B cell (primary cell): ENCODE measurements around the gene PPP2R2C. TPM values are rescaled to one million over a fixed set of nuclear protein-coding genes. Genes with fewer than 3 reads are reported as not detected.

Source experiments
- ATAC-seq: fragments of 200-7000 bp; cut with Tn5 transposase; one replicate; pipeline ENCODE4 v1.10.0; 2021; ENCODE audit warnings: low read depth, mild to moderate bottlenecking, moderate number of reproducible peaks, moderate library complexity
- CTCF ChIA-PET: fragments of 350-600 bp; sonication (Branson Sonifier 250); formaldehyde crosslinking; loops from one replicate; lab custom pipeline; 2021; ENCODE audit warnings: antibody characterized with exemption, inconsistent platforms; lab: Charles Lee
- POLR2A ChIA-PET: fragments of 350-600 bp; sonication (Branson Sonifier 250); formaldehyde crosslinking; loops from one replicate; lab custom pipeline; 2021; ENCODE audit warnings: antibody characterized with exemption; lab: Charles Lee
- DNase-seq: peaks from one replicate; pipeline ENCODE4 v3.0.0; 2013
- H2AFZ ChIP-seq: 2 replicates; pipeline ENCODE4 v1.6.1; 2012; ENCODE audit warnings: mild to moderate bottlenecking, low read depth, low read length; ENCODE audit not compliant: insufficient read depth, poor library complexity, severe bottlenecking
- H3K27ac ChIP-seq, 2 donors: 1 replicate in 1 of 2; 2 replicates in 1 of 2; pipeline ENCODE4 v1.5.1; 2012 to 2013; ENCODE audit warnings: low read length in 2 of 2, mild to moderate bottlenecking in 2 of 2, moderate library complexity in 1 of 2
- H3K27me3 ChIP-seq, 4 experiments: fragments of 200-600 bp in 1 of 4; sonication (generic) in 1 of 4; replicated peaks in 1 of 4; 1 replicate in 2 of 4; 2 replicates in 2 of 4; pipeline versions ENCODE4 v1.6.1 to v1.7.0; 2013 to 2016; ENCODE audit warnings: low read length in 3 of 4, mild to moderate bottlenecking in 2 of 4, mixed read lengths in 1 of 4, moderate library complexity in 1 of 4; ENCODE audit not compliant: insufficient read depth in 4 of 4, control insufficient read depth in 3 of 4; ENCODE audit errors: control extremely low read depth in 1 of 4
- H3K36me3 ChIP-seq, 2 experiments: replicated peaks in 1 of 2; 1 replicate in 1 of 2; 2 replicates in 1 of 2; pipeline versions ENCODE4 v1.6.1 to v1.7.1; 2013; ENCODE audit warnings: low read length in 1 of 2; ENCODE audit not compliant: insufficient read depth in 2 of 2, control insufficient read depth in 1 of 2; ENCODE audit errors: control extremely low read depth in 1 of 2, extremely low read depth in 1 of 2
- H3K4me1 ChIP-seq, 2 donors: fragments of 200-600 bp in 1 of 2; sonication (generic) in 1 of 2; 1 replicate in 1 of 2; 2 replicates in 1 of 2; pipeline versions ENCODE4 v1.5.1 to v1.6.1; 2013 to 2017; ENCODE audit warnings: low read length in 2 of 2; ENCODE audit not compliant: control insufficient read depth in 2 of 2, insufficient read depth in 2 of 2
- H3K4me2 ChIP-seq: replicated peaks from 2 replicates; pipeline ENCODE3; 2012; ENCODE audit warnings: mild to moderate bottlenecking, low read depth, low read length; ENCODE audit not compliant: poor library complexity, severe bottlenecking
- H3K4me3 ChIP-seq, 5 experiments: fragments of 200-600 bp in 1 of 5; sonication (generic) in 1 of 5; 1 replicate in 3 of 5; 2 replicates in 2 of 5; pipeline versions ENCODE4 v1.5.1 to v1.7.0; 2011 to 2016; ENCODE audit warnings: low read length in 4 of 5, mild to moderate bottlenecking in 4 of 5, low read depth in 2 of 5, control low read depth in 1 of 5, moderate library complexity in 1 of 5; ENCODE audit not compliant: insufficient read depth in 1 of 5; ENCODE audit errors: control extremely low read depth in 1 of 5, extremely low read depth in 1 of 5
- H3K79me2 ChIP-seq: fragments of 200-600 bp; sonication (generic); one replicate; pipeline ENCODE4 v1.6.0; 2016; ENCODE audit warnings: low read length; ENCODE audit not compliant: control insufficient read depth, insufficient read depth
- H3K9ac ChIP-seq: fragments of 200-600 bp; sonication (generic); 2 replicates; pipeline ENCODE4 v1.6.1; 2017; ENCODE audit warnings: mild to moderate bottlenecking, low read length, moderate library complexity
- H3K9me3 ChIP-seq, 3 donors: one replicate each; pipeline versions ENCODE4 v1.6.1 to v1.7.1; 2013; ENCODE audit warnings: low read length in 2 of 3; ENCODE audit not compliant: control insufficient read depth in 2 of 3, insufficient read depth in 1 of 3; ENCODE audit errors: control extremely low read depth in 1 of 3
- H4K20me1 ChIP-seq: 2 replicates; pipeline ENCODE4 v1.6.0; 2012; ENCODE audit warnings: mild to moderate bottlenecking, low read length; ENCODE audit not compliant: insufficient read depth, control insufficient read depth, poor library complexity, severe bottlenecking
- H3K27ac Mint-ChIP-seq: one replicate; pipeline ENCODE4 v1.8.0; 2021; ENCODE audit warnings: mixed read lengths
- H3K27me3 Mint-ChIP-seq: one replicate; pipeline ENCODE4 v1.8.0; 2021; ENCODE audit warnings: mixed read lengths
- H3K4me1 Mint-ChIP-seq: one replicate; pipeline ENCODE4 v1.8.0; 2021; ENCODE audit warnings: mixed read lengths
- H3K4me3 Mint-ChIP-seq: one replicate; pipeline ENCODE4 v1.8.0; 2021; ENCODE audit warnings: mixed read lengths
- H3K9me3 Mint-ChIP-seq: one replicate; pipeline ENCODE4 v1.8.0; 2022; ENCODE audit warnings: mixed read lengths; ENCODE audit not compliant: insufficient read depth
- CTCF ChIP-seq: fragments of 200-600 bp; IDR thresholded peaks from one replicate; pipeline ENCODE4 v1.8.0; 2022; ENCODE audit warnings: antibody characterized with exemption, mild to moderate bottlenecking
- EZH2 ChIP-seq: IDR thresholded peaks from 2 replicates; pipeline ENCODE4 v1.6.1; 2012; ENCODE audit warnings: borderline replicate concordance, low read depth, mild to moderate bottlenecking, moderate library complexity, low read length; ENCODE audit not compliant: insufficient read depth, poor library complexity, severe bottlenecking
- WGBS: methylation state at CpG from one replicate; pipeline ENCODE4 v1.1.5; 2013; ENCODE audit warnings: missing lambda C conversion rate; ENCODE audit not compliant: insufficient coverage; 5-methylcytosine and 5-hydroxymethylcytosine counted together
- intact Hi-C: fragments of 100-400 bp; cut with micrococcal nuclease; formaldehyde crosslinking; loops from one replicate; pipeline ENCODE4 v1.10.0; 2022
- polyA plus RNA-seq: library from polyadenylated mRNA; depleted of rRNA; stranded (reverse); fragments of >200 nt; gene quantifications from 2 replicates; pipeline ENCODE4 v1.2.3, GENCODE V29; 2012
- total RNA-seq, 2 donors: library from RNA; stranded (reverse); fragments of 120-200 nt in 1 of 2; gene quantifications; 1 replicate in 1 of 2; 2 replicates in 1 of 2; pipeline versions ENCODE4 v1.2.3 to v1.2.4, GENCODE V29; 2013 to 2022

PPP2R2C gene
- total and polyA plus RNA-seq, 2 donors (not counting 1 experiment from before 2014, with no cell fraction given) = not detected

GRCh38 chr4:6494431-6495295 lies 22.2 kb upstream of the PPP2R2C start:
- Histone ChIP-seq H3K79me2 (no peaks in the 10 kb centered on the region), H3K27me3 (peaks cover 0 to 7% (median 0%) of the 10 kb centered on the region in 4 experiments), H3K9me3 (peaks cover 0 to 25% (median 5%) of the 10 kb centered on the region in 3 donors), H3K36me3 (no peaks in the 10 kb centered on the region), H3K27ac (no peak overlapping the region), H4K20me1 (no peaks in the 10 kb centered on the region), H3K4me2 (no peak overlapping the region), H3K4me3 (no peak overlapping the region), H3K4me1 (no peaks in the 10 kb centered on the region), H3K9ac (no peak overlapping the region), H2AFZ (no peak overlapping the region)
- ATAC-seq (no peak), DNase-seq (no peak)
- TF ChIP-seq CTCF = no peak
- ChIA-PET CTCF (no interaction called here), POLR2A (no interaction called here)
- Mint-ChIP-seq H3K27ac (no peak overlapping the region), H3K4me3 (no peak overlapping the region), H3K27me3 (peaks cover 24% of the 10 kb centered on the region), H3K9me3 (peaks cover 6% of the 10 kb centered on the region), H3K4me1 (no peaks in the 10 kb centered on the region)
- intact Hi-C loops = no loop called here
- WGBS = 85% methylated on average over 18 of the region's 18 CpGs

- Mint-ChIP-seq H3K27me3 (peaks cover 31% of the 10 kb centered on the region), H3K4me3 (no peak overlapping the region), H3K27ac (no peak overlapping the region), H3K4me1 (no peaks in the 10 kb centered on the region), H3K9me3 (peaks cover 6% of the 10 kb centered on the region)
- ChIA-PET POLR2A (no interaction called here), CTCF (no interaction called here)
- DNase-seq = no peak
- Histone ChIP-seq H3K4me3 (no peak overlapping the region), H3K9me3 (peaks cover 0 to 28% (median 5%) of the 10 kb centered on the region in 3 donors), H3K4me2 (no peak overlapping the region), H3K9ac (no peak overlapping the region), H3K79me2 (no peaks in the 10 kb centered on the region), H4K20me1 (no peaks in the 10 kb centered on the region), H3K27me3 (peaks cover 0 to 7% (median 0%) of the 10 kb centered on the region in 4 experiments), H2AFZ (no peak overlapping the region), H3K4me1 (no peaks in the 10 kb centered on the region), H3K27ac (no peak overlapping the region), H3K36me3 (no peaks in the 10 kb centered on the region)
- TF ChIP-seq EZH2 (no peak), CTCF (no peak)
- intact Hi-C loops = no loop called here
- WGBS = 46% methylated on average over 18 of the region's 22 CpGs
- ATAC-seq = no peak
Observed at GRCh38 chr4:6493658-6494304, 21.4 kb upstream of the PPP2R2C start.
